ENCODE data around the gene DDX11.

The DDX11 gene

GRCh38 chr12:31117203-31118011 is 43.7 kb downstream of the DDX11 start (continued):
- TF ChIP-seq ZNF701 (tag by site-specific recombination; IDR thresholded peaks at IDR 0.05) (no peak), ZNF112 (tag by site-specific recombination; IDR thresholded peaks at IDR 0.05) (no peak), ZNF133 (tag by site-specific recombination; IDR thresholded peaks at IDR 0.05) (no peak), ZNF473 (tag by site-specific recombination; IDR thresholded peaks at IDR 0.05) (no peak), ZNF513 (tag by site-specific recombination; IDR thresholded peaks at IDR 0.05) (no peak), ZNF488 (tag by site-specific recombination; IDR thresholded peaks at IDR 0.05) (no peak), ZNF843 (tag by site-specific recombination; IDR thresholded peaks at IDR 0.05) (0 out of 2 replicates have a peak, but pooled peaks have one; percentile 21), CTCF (tag by site-specific recombination; IDR thresholded peaks at IDR 0.05) (peak; percentile 83), KLF10 (tag by site-specific recombination; IDR thresholded peaks at IDR 0.05) (no peak), ZNF530 (tag by site-specific recombination; IDR thresholded peaks at IDR 0.05; ENCODE audit: low read depth) (no peak), ZNF768 (tag by site-specific recombination; IDR thresholded peaks at IDR 0.05) (no peak), ZBTB48 (tag by site-specific recombination; IDR thresholded peaks at IDR 0.05) (no peak), ZNF571 (tag by site-specific recombination; IDR thresholded peaks at IDR 0.05) (no peak), SP3 (tag by site-specific recombination; IDR thresholded peaks at IDR 0.05) (peak; percentile 57; the same call in 1 of the 2 replicates), ZNF510 (tag by site-specific recombination; IDR thresholded peaks at IDR 0.05; ENCODE audit: insufficient replicate concordance) (no peak), ZSCAN30 (tag by site-specific recombination; IDR thresholded peaks at IDR 0.05) (no peak), ZNF677 (tag by site-specific recombination; IDR thresholded peaks at IDR 0.05) (no peak), REST (tag by site-specific recombination; IDR thresholded peaks at IDR 0.05) (no peak), YY2 (tag by site-specific recombination; IDR thresholded peaks at IDR 0.05) (no peak), ZNF266 (tag by site-specific recombination; IDR thresholded peaks at IDR 0.05; ENCODE audit: low read depth) (no peak), ATF2 (tag by site-specific recombination; IDR thresholded peaks at IDR 0.05; ENCODE audit: low read depth) (no peak), MZF1 (tag by site-specific recombination; IDR thresholded peaks at IDR 0.05; ENCODE audit: borderline replicate concordance) (peak; percentile 80), ZNF658 (tag by site-specific recombination; IDR thresholded peaks at IDR 0.05) (no peak), ZNF248 (tag by site-specific recombination; IDR thresholded peaks at IDR 0.05) (no peak), ZBTB11 (tag by site-specific recombination; conservative IDR thresholded peaks at IDR 0.05; ENCODE audit: low read depth) (no peak), ZNF600 (tag by site-specific recombination; IDR thresholded peaks at IDR 0.05) (no peak)

Data from HEK293 (cell line).